GM15510 (cell line): Measurements from ENCODE around the gene RAD18.

Source experiments
- POLR2A ChIP-seq: IDR thresholded peaks from 3 replicates; pipeline ENCODE4 v1.6.1; 2011; ENCODE audit warnings: borderline replicate concordance; ENCODE audit not compliant: insufficient read length; ENCODE audit errors: extremely low read depth

The RAD18 gene

DNA sequence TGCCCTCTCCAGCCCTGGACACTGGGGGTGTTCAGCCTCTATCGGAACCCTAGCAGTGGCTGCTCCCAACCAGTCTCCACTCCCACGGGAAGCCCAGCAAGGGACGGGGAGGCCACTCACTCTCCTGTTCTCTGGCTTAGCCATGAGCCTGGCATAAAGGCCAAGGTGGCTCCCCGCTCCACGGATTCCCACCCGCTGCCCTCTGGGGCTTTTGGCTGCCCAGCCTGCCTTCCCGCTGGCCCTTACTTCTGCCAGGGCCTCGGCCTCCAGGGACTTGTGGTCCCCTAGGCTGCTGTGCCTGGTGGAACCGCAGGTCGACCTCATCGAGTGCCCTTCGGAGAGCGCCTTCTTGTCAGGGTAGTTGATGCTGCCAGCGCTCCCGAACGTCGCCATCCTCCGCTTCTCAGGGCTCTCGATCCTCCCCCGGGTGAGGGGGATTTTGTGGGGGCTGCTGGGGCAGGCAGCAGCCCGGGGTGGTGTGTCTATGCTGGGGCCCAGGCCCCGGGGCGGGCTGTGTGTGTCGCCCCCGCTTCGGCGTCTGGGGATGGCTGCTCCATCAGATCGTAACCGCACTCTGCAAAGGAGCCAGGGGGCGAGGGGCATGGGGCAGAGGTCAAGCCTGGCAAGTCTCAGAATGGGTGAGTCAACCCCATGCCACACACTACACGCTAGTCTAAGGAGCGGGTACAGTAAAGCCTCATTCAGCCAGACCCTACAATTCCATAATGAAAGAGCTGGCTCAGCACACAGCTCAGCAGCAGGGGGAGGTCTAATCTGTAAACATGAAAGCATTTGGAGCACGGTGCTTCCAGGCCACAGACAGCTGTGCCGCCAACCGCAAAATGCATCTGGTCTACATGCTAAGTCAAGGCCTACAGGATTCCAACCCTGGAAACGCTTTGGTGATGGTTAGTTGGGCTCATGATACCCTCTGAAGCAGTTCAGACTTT, 27.3 kb upstream of the RAD18 start:
- TF ChIP-seq POLR2A: no peak

GRCh38 chr3:8988791-8989558, 25.7 kb upstream of the RAD18 start:
- no peak for TF ChIP-seq POLR2A

DNA sequence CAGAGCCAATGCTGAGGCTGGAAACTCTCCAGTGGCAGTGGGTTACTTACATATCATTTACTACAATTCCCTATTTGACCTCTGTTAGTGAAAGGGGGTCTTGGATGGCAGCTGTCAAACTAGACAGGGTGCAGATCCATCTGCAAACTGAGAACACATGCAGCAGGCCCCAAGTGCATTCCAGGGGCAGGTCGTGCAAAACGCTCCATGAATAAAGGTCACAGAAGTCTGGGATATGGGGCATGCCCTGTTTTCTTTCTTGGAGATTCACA, 25.0 kb upstream of the RAD18 start:
- no peak for TF ChIP-seq POLR2A

DNA sequence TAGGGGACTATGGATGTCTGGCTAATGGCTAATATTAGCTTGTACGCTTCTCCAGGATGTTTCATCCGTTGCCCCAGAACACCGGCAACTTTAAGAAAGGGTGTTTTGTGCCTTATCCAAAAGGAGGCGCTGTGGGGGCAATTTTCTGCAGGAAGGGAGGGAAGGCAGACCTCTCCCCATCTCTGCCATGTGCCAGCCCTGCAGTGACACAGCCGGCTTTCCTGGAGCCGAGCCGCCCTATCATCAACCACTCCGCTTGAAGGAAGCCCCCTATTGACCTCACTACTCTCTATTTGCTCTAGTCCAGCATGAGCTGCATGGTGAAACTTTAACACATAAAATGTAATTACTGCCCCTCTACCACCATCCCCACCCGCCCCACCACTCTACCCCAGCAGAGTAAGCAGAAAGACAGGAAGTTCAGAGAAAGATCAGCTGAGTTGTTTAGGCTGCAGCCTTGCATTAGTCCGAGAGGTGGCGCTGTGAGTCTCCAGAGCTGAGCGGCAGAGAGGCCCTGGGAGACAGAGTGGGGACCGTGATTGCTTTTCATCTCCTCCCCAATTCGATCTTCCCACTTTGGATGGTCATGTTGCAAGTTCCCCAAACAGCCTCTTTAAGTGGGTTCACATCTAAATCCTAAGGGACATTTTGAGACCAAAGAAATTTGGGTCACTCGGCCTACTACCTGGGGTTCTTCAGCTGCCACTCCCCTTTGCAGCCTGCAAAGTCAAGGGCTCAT, 24.5 kb upstream of the RAD18 start:
- no peak for TF ChIP-seq POLR2A

DNA sequence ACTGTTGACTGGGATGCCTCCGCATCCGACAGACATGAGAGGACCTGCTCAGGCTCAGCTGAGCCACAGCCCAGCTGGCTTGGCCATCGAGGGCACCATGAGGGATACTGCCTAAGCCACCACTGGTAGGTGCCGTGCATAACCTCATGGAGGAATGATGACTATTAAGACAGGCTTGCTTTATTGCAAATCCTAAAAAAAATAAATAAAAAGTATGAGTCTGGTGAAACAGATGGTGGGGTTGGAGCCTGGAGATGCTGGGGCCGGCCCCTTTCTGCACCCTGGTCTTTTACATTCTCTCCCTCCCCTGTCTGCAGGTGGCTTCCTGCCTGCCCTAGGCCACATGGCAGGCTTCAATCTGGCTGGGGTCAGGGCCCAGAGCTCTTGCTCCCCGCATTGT, 24.0 kb upstream of the RAD18 start:
- TF ChIP-seq POLR2A: no peak

- TF ChIP-seq POLR2A: no peak
Observed at GRCh38 chr3:8986741-8987140, 23.5 kb upstream of the RAD18 start.

DNA sequence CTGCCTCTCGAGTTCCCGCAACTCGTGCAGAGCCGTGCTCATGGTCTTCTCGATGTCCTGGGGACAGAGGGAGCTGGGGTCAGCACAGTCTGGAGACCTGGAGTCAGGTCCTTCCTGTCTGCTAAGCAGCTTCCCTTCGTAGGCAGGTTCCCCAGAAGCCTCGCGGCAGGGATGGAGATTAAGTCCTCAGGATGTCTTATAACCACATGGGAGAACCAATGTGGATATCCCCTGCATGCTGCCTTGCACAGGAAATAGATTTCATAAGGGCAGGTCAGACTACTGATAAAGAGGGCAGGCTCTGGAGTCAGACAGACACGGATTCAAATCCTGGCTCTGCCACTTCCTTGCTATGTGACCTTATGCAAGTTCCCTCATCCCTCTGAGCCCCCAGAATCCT, 22.6 kb upstream of the RAD18 start:
- TF ChIP-seq POLR2A: no peak

- no peak for TF ChIP-seq POLR2A
Observed at GRCh38 chr3:8985411-8985831, 22.1 kb upstream of the RAD18 start.

GRCh38 chr3:8984526-8984925, 21.3 kb upstream of the RAD18 start:
- no peak for TF ChIP-seq POLR2A

DNA sequence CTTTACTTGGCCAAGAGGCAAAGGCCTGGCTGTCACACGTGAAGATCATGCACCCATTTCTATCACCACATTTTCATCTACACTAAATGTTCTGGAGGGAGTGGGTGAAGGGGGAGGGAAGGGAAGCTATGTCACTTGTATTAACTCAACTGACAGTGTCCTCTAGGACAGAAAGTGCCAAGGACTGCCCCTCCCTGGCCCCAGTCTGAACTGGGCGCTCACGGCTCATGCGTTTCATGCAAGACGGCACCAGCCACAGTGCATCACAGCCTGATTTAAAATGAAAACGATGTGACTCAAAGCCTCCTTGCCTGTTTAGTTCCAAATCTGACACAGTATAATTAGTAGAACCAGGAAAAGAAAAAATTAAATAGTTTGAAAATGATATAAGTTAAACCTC, 20.8 kb upstream of the RAD18 start:
- TF ChIP-seq POLR2A: no peak

GRCh38 chr3:8983591-8983990, 20.3 kb upstream of the RAD18 start:
- TF ChIP-seq POLR2A: no peak

DNA sequence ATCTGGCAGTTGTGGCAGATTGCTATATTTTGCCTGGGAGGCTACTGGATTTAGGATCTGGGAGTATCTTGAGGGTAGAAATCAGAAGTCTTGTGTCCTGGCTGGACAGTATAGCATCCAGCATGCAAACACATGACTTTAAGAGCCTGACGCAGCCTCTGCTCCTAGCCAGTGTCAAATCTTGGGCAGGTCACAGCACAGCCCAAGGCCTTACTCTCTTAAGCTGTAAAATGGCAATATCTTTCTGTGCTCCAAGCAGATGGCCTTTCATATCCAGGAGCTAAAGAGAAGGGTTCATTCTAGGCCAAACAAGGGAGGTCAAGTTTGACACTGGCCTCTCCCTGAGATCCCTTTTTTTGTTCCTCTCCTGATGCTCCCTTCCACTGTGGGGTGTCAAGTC, 19.8 kb upstream of the RAD18 start:
- no peak for TF ChIP-seq POLR2A

GRCh38 chr3:8982509-8982908, 19.2 kb upstream of the RAD18 start:
- TF ChIP-seq POLR2A: no peak

DNA sequence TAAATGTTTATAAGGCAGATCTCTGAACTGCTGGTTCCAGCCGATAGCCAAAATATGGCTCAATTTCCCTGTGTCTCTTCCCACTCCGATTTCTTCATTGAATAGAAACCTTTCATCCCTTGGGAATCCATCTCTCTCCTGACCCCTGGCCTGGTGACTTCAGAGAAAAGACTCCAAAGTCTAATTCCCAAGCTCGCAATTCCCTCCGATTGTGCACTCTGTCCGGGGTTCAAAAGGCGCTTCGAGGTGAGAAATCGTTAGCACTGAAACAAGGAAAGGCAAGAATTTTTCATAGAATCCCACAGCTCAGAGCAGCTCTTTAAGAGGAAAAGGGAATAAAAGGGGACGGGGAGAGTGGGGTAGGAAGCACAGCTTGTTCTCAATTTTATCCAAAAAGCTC, 18.4 kb upstream of the RAD18 start:
- TF ChIP-seq POLR2A: no peak

DNA sequence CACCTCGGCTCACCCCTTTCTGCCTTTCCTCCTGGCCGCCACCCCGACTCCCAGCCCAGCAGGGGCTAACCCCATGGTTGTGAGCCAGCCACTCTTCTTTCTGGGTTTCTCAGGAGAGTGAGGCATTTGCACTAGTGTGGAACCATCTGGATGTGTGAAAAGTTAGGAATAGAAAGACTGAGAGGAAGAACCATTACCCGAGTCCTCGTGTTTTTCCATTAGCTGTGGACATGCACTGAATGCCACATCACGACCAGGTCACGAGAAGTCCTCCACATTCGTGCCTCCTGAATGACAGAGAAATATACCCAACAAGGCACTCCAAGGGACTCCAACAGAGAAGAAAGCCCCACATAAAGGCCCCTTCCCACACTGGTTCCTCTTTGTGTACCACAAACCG, 18.0 kb upstream of the RAD18 start:
- no peak for TF ChIP-seq POLR2A
